Hepatocyte (in vitro differentiated cells): ENCODE measurements around the gene TRPV2.

Source experiments
- CTCF ChIP-seq: fragments of 200-600 bp; sonication (generic); IDR thresholded peaks from 2 replicates; pipeline ENCODE4 v1.5.1; 2016; ENCODE audit warnings: antibody characterized with exemption, mild to moderate bottlenecking; ENCODE audit not compliant: poor library complexity
- EZH2phosphoT487 ChIP-seq: fragments of 200-600 bp; sonication (generic); IDR thresholded peaks from one replicate; pipeline ENCODE4 v1.6.1; 2018; ENCODE audit warnings: antibody characterized with exemption, mild to moderate bottlenecking, low read depth, moderate library complexity; ENCODE audit not compliant: unreplicated experiment, severe bottlenecking

GRCh38 chr17:16418685-16419068, 3.3 kb downstream of the TRPV2 start:
- TF ChIP-seq CTCF (no peak), EZH2phosphoT487 (no peak)
